K562 (cell line): Measurements from ENCODE around the gene CMIP. TPM values are rescaled to one million over a fixed set of nuclear protein-coding genes. Genes with fewer than 3 reads are reported as not detected.

Source experiments
- FIP1L1 ChIP-seq: fragments of 200-400 bp; formaldehyde crosslinking; IDR thresholded peaks from 2 replicates; pipeline ENCODE4 v1.6.1; 2018; ENCODE audit warnings: mild to moderate bottlenecking, low read depth, low read length; ENCODE audit not compliant: poor library complexity, severe bottlenecking
- GTF2E2 ChIP-seq: fragments of 200-800 bp; sonication (Bioruptor generic); IDR thresholded peaks from 2 replicates; pipeline ENCODE4 v1.6.1; 2016; ENCODE audit warnings: missing genetic modification characterization, missing compliant biosample characterization
- JUN ChIP-seq, 2 experiments: sonication (generic) in 1 of 2; formaldehyde crosslinking in 1 of 2; IDR thresholded peaks; 2 replicates each; pipeline versions ENCODE4 v1.6.1 to v1.8.0; 2012 to 2022; ENCODE audit warnings: borderline replicate concordance in 2 of 2, mild to moderate bottlenecking in 2 of 2, improper control_type of control experiment in 1 of 2, low read depth in 1 of 2, low read length in 1 of 2, missing genetic modification reagents in 1 of 2
- NFE2 ChIP-seq: IDR thresholded peaks from 2 replicates; pipeline ENCODE4 v1.6.1; 2014; ENCODE audit warnings: antibody characterized with exemption, low read depth
- NFE2L1 ChIP-seq: fragments of 450-650 bp; IDR thresholded peaks from 2 replicates; pipeline ENCODE4 v1.6.1; 2016; ENCODE audit warnings: missing genetic modification characterization, low read depth, mild to moderate bottlenecking, missing compliant biosample characterization, moderate library complexity, borderline replicate concordance
- POLR2G ChIP-seq: fragments of 200-400 bp; formaldehyde crosslinking; IDR thresholded peaks from 2 replicates; pipeline ENCODE4 v1.6.1; 2017; ENCODE audit warnings: low read depth, mild to moderate bottlenecking, antibody characterized with exemption, low read length, moderate library complexity
- ZNF407 ChIP-seq: fragments of 450-650 bp; IDR thresholded peaks from 2 replicates; pipeline ENCODE4 v1.6.1; 2016; ENCODE audit warnings: low read depth
- ZNF518B ChIP-seq: fragments of 250-450 bp; sonication (Bioruptor Pico); IDR thresholded peaks from 2 replicates; pipeline ENCODE4 v1.5.0; 2021; ENCODE audit warnings: mild to moderate bottlenecking, moderate library complexity
- ZNF609 ChIP-seq: sonication (generic); formaldehyde crosslinking; IDR thresholded peaks from 2 replicates; pipeline ENCODE4 v1.8.1; 2023; ENCODE audit warnings: missing genetic modification reagents, mild to moderate bottlenecking, borderline replicate concordance
- polyA plus RNA-seq, 8 experiments: library from polyadenylated mRNA; depleted of rRNA in 4 of 8; stranded (reverse) in 5 of 8; unstranded in 3 of 8; fragments of >200 nt; fragmentation: Nextera tagmentation in 2 of 8; fragmentation: Illumina TruSeq in 1 of 8; extraction: Ambion mirVana in 2 of 8; extraction: Trizol in 1 of 8; gene quantifications; 2 replicates each; pipeline versions ENCODE4 v1.2.1 to v1.2.3, GENCODE V29; 2011 to 2014; ENCODE audit warnings: inconsistent platforms in 1 of 8, missing spikeins in 1 of 8
- total RNA-seq, 7 experiments: library from RNA; depleted of rRNA in 6 of 7; stranded (reverse); fragments of >200 nt in 6 of 7; fragmentation: Illumina TruSeq in 2 of 7; extraction: Trizol in 2 of 7; gene quantifications; 2 replicates each; pipeline versions ENCODE4 v1.2.1 to v1.2.3, GENCODE V29; 2011 to 2021; ENCODE audit warnings: low replicate concordance in 1 of 7

Gene CMIP
- total and polyA plus RNA-seq, 9 of the 15 experiments (the other 6 are each of a cell fraction or from before 2014, with no cell fraction given), result 0.94 to 82.5 (median 10.3) TPM

GRCh38 chr16:81505011-81505661, 60.5 kb downstream of the CMIP start (continued):
- TF ChIP-seq ZNF407 (no peak), ZNF518B (CRISPR knock-in tag) (no peak), NFE2 (no peak), GTF2E2 (tag) (no peak), JUN (IDR thresholded peaks at IDR 0.05; ENCODE audit: borderline replicate concordance, low read depth, low read length) (peak; percentile 50; the same call in 1 of the 2 replicates), JUN (CRISPR knock-in tag; IDR thresholded peaks at IDR 0.05; ENCODE audit: borderline replicate concordance) (0 out of 2 replicates have a peak, but pooled peaks have one; percentile 20), FIP1L1 (no peak), NFE2L1 (tag) (no peak), POLR2G (peak; percentile 44; the same call in 1 of the 2 replicates), ZNF609 (CRISPR knock-in tag) (no peak)
